Lung (tissue), 12 donors: ENCODE data around the gene ARMC3. TPM values are rescaled to one million over a fixed set of nuclear protein-coding genes. Genes with fewer than 3 reads are reported as not detected.
"Not testable (repeated sequence)": the region's sequence is repeated elsewhere in the genome, so short reads cannot be mapped to it uniquely, and the experiment has no call there.

Experiments used
- ATAC-seq: fragments of 200-7000 bp; cut with Tn5 transposase; one replicate; pipeline ENCODE4 v1.9.1; 2020; ENCODE audit warnings: moderate number of reproducible peaks; ENCODE audit not compliant: insufficient read depth, low FRiP score
- DNase-seq, 3 donors: peaks; one replicate each; pipeline ENCODE4 v3.0.0-alpha.2; 2013 to 2017
- H3K27ac ChIP-seq, 2 donors: one replicate each; pipeline ENCODE4 v1.5.1; 2013; ENCODE audit warnings: mild to moderate bottlenecking in 2 of 2, moderate library complexity in 2 of 2, control low read depth in 1 of 2, inconsistent platforms in 1 of 2, low read depth in 1 of 2, low read length in 1 of 2
- H3K27me3 ChIP-seq, 3 donors: one replicate each; pipeline ENCODE4 v1.5.1; 2013; ENCODE audit warnings: low read length in 2 of 3; ENCODE audit not compliant: control insufficient read depth in 3 of 3, insufficient read depth in 3 of 3
- H3K36me3 ChIP-seq, 4 donors: one replicate each; pipeline ENCODE4 v1.5.1; 2013; ENCODE audit warnings: low read length in 4 of 4, mild to moderate bottlenecking in 1 of 4, moderate library complexity in 1 of 4; ENCODE audit not compliant: control insufficient read depth in 4 of 4, insufficient read depth in 4 of 4
- H3K4me1 ChIP-seq, 5 donors: one replicate each; pipeline ENCODE4 v1.5.1; 2013; ENCODE audit warnings: low read length in 5 of 5, mild to moderate bottlenecking in 2 of 5, moderate library complexity in 1 of 5; ENCODE audit not compliant: control insufficient read depth in 5 of 5, insufficient read depth in 5 of 5
- H3K4me3 ChIP-seq: one replicate; pipeline ENCODE4 v1.5.1; 2013; ENCODE audit warnings: mild to moderate bottlenecking, control low read depth, moderate library complexity
- H3K9ac ChIP-seq, 2 donors: one replicate each; pipeline ENCODE4 v1.5.1; 2013; ENCODE audit warnings: low read length in 2 of 2, control low read depth in 1 of 2; ENCODE audit not compliant: insufficient read depth in 1 of 2
- H3K9me3 ChIP-seq, 4 donors: one replicate each; pipeline ENCODE4 v1.5.1; 2013; ENCODE audit warnings: low read length in 3 of 4, mild to moderate bottlenecking in 1 of 4, moderate library complexity in 1 of 4; ENCODE audit not compliant: control insufficient read depth in 4 of 4, insufficient read depth in 3 of 4
- WGBS, 2 donors: extraction: QIAGEN DNeasy Blood & Tissue Kit; methylation state at CpG; one replicate each; pipeline ENCODE4 v1.1.7; 2013; 5-methylcytosine and 5-hydroxymethylcytosine counted together
- polyA plus RNA-seq, 2 donors: library from polyadenylated mRNA; stranded (reverse); fragments of 200-250 nt; gene quantifications; one replicate each; pipeline ENCODE4 v1.2.1, GENCODE V29; 2013
- total RNA-seq, 2 donors: library from RNA; depleted of rRNA in 1 of 2; stranded (reverse); fragments of >200 nt in 1 of 2; gene quantifications; one replicate each; pipeline ENCODE4 v1.2.1, GENCODE V29; 2014 to 2021
- TF ChIP-seq, protein P1 (sequence below): IDR thresholded peaks from 2 replicates; pipeline ENCODE4 v1.5.1; 2012; ENCODE audit warnings: mild to moderate bottlenecking; ENCODE audit errors: control extremely low read depth, extremely low read depth
- donor health status: control.
- donor health status: control.
- donor health status: Bipolar disorder and iron deficiency.
- donor health status: healthy.
- donor health status: DM: yes; HTN: yes; CAD: no.

The ARMC3 gene
- total and polyA plus RNA-seq, 4 donors = 4.0 to 32.8 (median 13.2) TPM

GRCh38 chr10:22899775-22900174, 28.1 kb upstream of the ARMC3 start:
- H3K36me3 ChIP-seq = no peaks in the 10 kb centered on the region
- H3K9ac ChIP-seq = no peak overlapping the region
- H3K4me3 ChIP-seq = no peak overlapping the region
- H3K27ac ChIP-seq = no peak overlapping the region
- TF ChIP-seq, protein P1, sequence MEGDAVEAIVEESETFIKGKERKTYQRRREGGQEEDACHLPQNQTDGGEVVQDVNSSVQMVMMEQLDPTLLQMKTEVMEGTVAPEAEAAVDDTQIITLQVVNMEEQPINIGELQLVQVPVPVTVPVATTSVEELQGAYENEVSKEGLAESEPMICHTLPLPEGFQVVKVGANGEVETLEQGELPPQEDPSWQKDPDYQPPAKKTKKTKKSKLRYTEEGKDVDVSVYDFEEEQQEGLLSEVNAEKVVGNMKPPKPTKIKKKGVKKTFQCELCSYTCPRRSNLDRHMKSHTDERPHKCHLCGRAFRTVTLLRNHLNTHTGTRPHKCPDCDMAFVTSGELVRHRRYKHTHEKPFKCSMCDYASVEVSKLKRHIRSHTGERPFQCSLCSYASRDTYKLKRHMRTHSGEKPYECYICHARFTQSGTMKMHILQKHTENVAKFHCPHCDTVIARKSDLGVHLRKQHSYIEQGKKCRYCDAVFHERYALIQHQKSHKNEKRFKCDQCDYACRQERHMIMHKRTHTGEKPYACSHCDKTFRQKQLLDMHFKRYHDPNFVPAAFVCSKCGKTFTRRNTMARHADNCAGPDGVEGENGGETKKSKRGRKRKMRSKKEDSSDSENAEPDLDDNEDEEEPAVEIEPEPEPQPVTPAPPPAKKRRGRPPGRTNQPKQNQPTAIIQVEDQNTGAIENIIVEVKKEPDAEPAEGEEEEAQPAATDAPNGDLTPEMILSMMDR = no peak
- H3K9me3 ChIP-seq = no peaks in the 10 kb centered on the region
- ATAC-seq (no peak), DNase-seq (no peak)
- H3K4me1 ChIP-seq = no peaks in the 10 kb centered on the region
- H3K27me3 ChIP-seq = no peaks in the 10 kb centered on the region
- 78 to 83% methylated on average over 1 of the region's 1 CpG for WGBS, 2 donors

- Histone ChIP-seq H3K9ac (no peak overlapping the region), H3K27ac (no peak overlapping the region), H3K27me3 (no peaks in the 10 kb centered on the region), H3K4me3 (no peak overlapping the region), H3K4me1 (no peaks in the 10 kb centered on the region), H3K36me3 (no peaks in the 10 kb centered on the region), H3K9me3 (no peaks in the 10 kb centered on the region)
- WGBS, 2 donors = 76 to 86% methylated on average over 4 of the region's 4 CpGs
- no peak for ATAC-seq
- DNase-seq = no peak
- TF ChIP-seq, protein P1 = no peak
These were observed 26.8 kb upstream of the ARMC3 start for GRCh38 chr10:22900841-22901601.

DNA sequence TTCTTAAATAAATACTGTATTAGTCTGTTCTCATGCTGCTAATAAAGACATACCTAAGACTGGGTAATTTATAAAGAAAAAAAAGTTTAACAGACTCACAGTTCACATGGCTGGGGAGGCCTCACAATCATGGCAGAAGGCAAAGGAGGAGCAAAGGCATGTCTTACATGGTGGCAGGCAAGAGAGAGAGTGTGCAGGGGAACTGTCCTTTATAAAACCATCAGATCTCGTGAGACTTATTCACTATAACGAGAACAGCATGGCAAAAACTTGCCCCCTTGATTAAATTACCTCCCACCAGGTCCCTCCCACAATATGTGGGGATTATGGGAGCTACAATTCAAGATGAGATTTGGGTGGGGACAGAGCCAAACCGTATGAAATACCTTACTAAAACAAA, 25.7 kb upstream of the ARMC3 start:
- not testable (repeated sequence) for ATAC-seq, H3K36me3 ChIP-seq, H3K27me3 ChIP-seq, H3K9ac ChIP-seq, DNase-seq, H3K9me3 ChIP-seq, H3K27ac ChIP-seq, H3K4me3 ChIP-seq, H3K4me1 ChIP-seq
- 84 to 96% methylated on average over 3 of the region's 3 CpGs for WGBS, 2 donors

DNA sequence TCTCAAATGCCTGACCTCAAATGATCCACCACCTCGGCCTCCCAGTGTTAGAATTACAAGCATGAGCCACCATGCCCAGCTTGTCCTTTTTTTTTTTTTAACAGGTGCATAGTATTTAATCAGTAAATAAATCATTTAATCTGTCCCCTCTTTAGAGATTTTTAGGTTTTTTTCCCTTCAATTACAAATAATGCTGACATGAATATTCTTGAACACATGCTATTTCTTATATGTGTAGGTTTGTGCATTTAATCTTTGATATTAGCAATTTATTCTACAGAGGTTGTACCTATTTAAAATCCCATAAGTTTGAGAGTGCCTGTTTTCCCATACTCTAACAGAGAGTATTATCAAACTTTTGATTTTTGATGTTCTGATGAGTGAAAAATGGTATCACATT, 24.2 kb upstream of the ARMC3 start:
- WGBS, 2 donors = 86 to 98% methylated on average over 1 of the region's 1 CpG
- H3K9ac ChIP-seq = no peak overlapping the region
- H3K4me1 ChIP-seq = no peaks in the 10 kb centered on the region
- no peaks in the 10 kb centered on the region for H3K36me3 ChIP-seq
- no peak for ATAC-seq
- H3K9me3 ChIP-seq = peaks cover 0 to 4% (median 0%) of the 10 kb centered on the region in 4 donors
- H3K27ac ChIP-seq = no peak overlapping the region
- H3K4me3 ChIP-seq = no peak overlapping the region
- no peak for DNase-seq
- TF ChIP-seq, protein P1 = no peak
- no peaks in the 10 kb centered on the region for H3K27me3 ChIP-seq
